Fibroblast of gingiva (primary cell): ENCODE measurements around the gene RELT.

ENCODE experiments used
- DNase-seq: peaks from one replicate; pipeline ENCODE4 v3.0.0-alpha.2; 2011; ENCODE audit warnings: low read depth

The RELT gene

DNA sequence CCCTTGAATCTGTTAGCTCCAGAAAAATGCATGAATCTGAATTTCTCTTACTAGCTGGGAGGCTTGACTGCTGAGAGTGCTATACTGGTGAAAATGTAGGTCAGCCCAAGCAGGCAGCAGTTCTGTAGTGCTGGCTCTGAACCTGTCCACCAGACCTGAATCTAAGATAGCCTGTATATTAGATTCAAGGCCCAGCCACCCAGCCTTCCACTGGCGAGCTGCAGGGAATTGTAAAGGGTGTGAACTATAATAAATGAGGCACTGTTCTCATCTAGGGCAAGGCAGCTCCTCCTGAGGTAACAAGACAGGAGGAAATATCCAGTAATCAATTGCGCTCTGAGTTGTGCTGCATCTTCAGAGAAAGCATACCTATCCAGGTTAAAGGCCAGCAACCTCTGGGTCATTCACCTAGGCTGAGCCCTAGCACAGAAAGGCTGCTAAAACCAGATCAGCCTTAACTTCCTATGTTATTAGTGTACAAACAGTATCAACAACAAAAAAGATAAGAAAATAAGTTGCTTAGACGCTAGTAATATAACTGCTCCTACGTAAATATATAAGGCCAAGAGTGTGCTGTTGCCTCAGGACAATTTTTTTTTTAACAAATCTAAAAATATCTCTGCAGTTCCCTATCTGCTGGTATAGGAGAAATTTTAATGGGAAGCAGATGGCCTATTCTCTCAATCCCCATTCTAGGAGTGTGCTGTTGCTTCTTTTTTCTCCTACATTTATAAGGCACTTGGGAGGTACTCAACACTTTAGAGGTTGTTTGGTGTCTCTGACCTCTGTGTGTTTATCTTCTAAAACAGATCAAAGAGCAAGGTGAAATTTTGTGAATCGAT lies 63.0 kb downstream of the RELT start:
- DNase-seq, result peak; percentile 41

- DNase-seq, result no peak
Observed at GRCh38 chr11:73445980-73446379, 69.8 kb downstream of the RELT start.

- no peak for DNase-seq
Observed at GRCh38 chr11:73446766-73447165, 70.6 kb downstream of the RELT start.
